Measurements from ENCODE around the gene NCL.
"Not testable (repeated sequence)": the region's sequence is repeated elsewhere in the genome, so short reads cannot be mapped to it uniquely, and the experiment has no call there.

The NCL gene

DNA sequence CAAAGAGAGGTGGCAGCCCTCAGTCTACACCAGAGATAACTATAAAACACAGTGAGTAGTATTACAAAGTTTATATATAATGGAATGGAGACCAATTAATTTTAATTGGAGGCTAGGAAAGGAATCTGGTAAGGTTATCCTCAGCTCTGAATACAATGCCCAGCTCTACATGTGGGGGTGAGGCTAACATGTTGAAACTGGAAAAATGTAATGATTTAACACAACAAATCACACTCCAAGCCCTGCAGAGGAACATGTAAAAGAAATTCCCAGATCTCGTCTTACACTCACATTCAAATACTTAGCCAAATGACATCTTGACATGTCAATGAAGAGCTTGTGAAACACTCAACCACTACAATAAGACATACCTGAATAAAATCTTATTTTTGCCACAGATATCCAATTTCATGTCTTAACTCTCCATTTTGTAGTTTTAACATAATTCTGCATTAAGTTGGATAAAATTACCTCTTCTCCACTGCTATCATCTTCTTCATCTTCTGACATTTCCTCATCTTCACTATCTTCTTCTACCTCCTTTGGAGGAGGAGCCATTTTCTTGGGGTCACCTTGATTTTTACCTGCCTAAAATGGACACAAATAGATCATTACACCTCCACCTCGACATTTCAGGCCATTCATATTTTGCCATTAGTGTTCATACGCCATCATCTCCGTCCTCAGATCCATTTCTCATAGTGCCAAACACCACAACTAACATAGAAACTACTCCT, 1.4 kb downstream of the NCL start:
- in situ Hi-C loops (cut with MboI; ENCODE audit: low pct_unique_long_range_greater_than_20kb, low sequenced_read_pairs, unreplicated experiment), result no loop called here
- TF ChIP-seq CTCF (IDR thresholded peaks at IDR 0.05; ENCODE audit: extremely low read depth, insufficient read depth, missing control alignments), result no peak
- no peak for DNase-seq (ENCODE audit: low spot score)

DNA sequence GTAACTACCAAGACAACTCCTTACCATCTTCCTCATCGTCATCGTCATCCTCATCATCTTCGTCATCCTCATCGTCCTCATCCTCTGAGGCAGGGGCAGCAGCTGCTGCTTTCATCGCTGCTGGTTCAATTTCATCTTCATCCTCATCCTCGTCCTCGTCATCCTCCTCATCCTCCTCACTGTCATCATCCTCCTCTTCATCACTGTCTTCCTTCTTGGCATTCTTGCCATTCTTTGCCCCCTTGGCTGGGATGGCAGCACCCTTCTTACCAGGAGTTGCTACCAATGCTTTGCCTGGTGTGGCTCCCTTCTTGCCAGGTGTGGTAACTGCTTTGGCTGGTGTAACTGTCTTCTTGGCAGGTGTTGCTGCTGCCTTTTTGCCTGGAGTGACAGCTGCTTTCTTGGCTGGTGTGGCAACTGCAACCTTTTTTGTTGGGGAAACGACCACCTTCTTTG, 2.7 kb downstream of the NCL start:
- in situ Hi-C loops (cut with MboI; ENCODE audit: low pct_unique_long_range_greater_than_20kb, low sequenced_read_pairs, unreplicated experiment), result no loop called here
- TF ChIP-seq CTCF (IDR thresholded peaks at IDR 0.05; ENCODE audit: extremely low read depth, insufficient read depth, missing control alignments), result no peak

GRCh38 chr2:231460841-231461240, 3.4 kb downstream of the NCL start:
- in situ Hi-C loops (cut with MboI; ENCODE audit: low pct_unique_long_range_greater_than_20kb, low sequenced_read_pairs, unreplicated experiment); DNase-seq (ENCODE audit: low spot score): not testable (repeated sequence)

More for the DNA sequence above, 2.7 kb downstream of the NCL start:
- DNase-seq (ENCODE audit: low spot score), result no peak

DNA sequence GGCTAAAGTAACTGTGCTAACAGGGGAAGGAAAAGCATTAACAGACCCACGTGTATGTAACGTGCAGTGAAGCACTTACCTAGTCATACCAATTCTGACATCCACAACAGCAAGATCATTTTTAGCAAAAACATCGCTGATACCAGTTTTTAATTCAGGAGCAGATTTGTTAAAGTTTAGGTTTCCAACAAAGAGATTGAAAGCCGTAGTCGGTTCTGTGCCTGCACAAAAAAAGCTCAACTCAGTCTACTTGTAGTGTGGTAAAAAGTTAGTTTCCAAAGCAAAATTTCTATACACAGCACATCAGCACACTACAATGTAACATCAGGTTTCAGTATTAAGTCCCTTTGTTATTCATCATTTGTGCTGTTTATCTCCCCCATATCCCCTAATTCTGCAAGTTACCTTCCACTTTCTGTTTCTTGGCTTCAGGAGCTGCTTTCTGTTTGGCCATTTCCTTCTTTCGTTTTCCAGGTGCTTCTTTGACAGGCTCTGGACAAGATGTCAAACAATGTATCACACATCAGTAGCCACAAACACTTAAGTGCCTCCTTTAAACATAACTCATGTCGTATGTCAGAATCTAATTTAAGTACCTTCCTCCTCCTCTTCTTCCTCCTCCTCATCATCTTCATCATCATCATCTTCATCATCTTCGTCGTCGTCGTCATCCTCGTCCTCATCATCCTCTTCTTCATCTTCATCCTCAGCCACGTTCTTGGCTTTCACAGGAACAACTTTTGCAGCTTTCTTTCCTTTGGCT, 4.0 kb downstream of the NCL start:
- TF ChIP-seq CTCF (IDR thresholded peaks at IDR 0.05; ENCODE audit: extremely low read depth, insufficient read depth, missing control alignments), result no peak
- DNase-seq (ENCODE audit: low spot score), result no peak
- in situ Hi-C loops (cut with MboI; ENCODE audit: low pct_unique_long_range_greater_than_20kb, low sequenced_read_pairs, unreplicated experiment), result no loop called here

DNA sequence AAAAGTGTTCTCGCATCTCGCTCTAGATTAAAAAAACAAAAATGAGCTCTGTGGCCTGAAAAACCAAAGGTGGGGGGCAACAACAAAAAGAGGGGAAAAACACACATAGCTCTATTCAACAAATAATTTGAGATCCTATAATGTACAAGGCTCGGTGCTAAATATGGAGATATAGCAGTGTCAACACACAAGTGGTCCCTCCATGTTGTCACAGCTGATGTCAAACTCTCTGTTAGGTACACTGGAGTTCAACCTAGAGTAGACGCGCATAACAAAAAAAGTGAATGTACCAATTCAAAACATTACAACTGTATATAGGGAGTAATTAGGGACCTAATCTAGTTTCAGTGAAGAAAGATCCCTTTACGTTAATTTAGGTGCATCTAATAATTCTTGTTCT, 5.9 kb downstream of the NCL start:
- DNase-seq (ENCODE audit: low spot score), result no peak
- no peak for TF ChIP-seq CTCF (IDR thresholded peaks at IDR 0.05; ENCODE audit: extremely low read depth, insufficient read depth, missing control alignments)
- in situ Hi-C loops (cut with MboI; ENCODE audit: low pct_unique_long_range_greater_than_20kb, low sequenced_read_pairs, unreplicated experiment), result no loop called here

DNA sequence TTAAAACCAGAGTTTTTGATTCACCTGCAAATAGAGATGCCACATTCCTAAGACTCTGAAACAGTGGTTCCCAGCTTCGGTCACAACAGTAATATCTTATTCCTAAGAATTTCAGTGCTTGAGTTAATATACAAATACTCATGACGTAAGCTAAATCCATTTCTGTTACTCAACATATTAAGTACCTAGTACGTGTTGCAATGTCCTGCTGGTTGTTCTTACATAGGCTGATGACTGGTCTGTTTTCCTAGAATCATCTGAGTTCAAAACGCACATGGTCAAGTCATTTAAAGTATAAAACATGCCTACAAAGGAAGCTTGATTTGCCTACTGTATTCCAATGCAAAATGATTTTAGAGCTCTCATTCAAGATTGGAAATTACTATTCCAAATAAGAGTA, 7.2 kb downstream of the NCL start:
- in situ Hi-C loops (cut with MboI; ENCODE audit: low pct_unique_long_range_greater_than_20kb, low sequenced_read_pairs, unreplicated experiment), result no loop called here
- no peak for DNase-seq (ENCODE audit: low spot score)
- no peak for TF ChIP-seq CTCF (IDR thresholded peaks at IDR 0.05; ENCODE audit: extremely low read depth, insufficient read depth, missing control alignments)
